IMR-90 (cell line): ENCODE measurements around the gene GPR137.
"Not testable (repeated sequence)": the region's sequence is repeated elsewhere in the genome, so short reads cannot be mapped to it uniquely, and the experiment has no call there.

ENCODE experiments used
- BHLHE40 ChIP-seq: fragments of 150-350 bp; IDR thresholded peaks from 2 replicates; pipeline ENCODE4 v1.6.1; 2016; ENCODE audit warnings: mild to moderate bottlenecking, low read depth, low read length
- CHD1 ChIP-seq: IDR thresholded peaks from 2 replicates; pipeline ENCODE4 v1.6.1; 2012; ENCODE audit warnings: low read depth, low read length, improper control_type of control experiment
- MAFK ChIP-seq: IDR thresholded peaks from 2 replicates; pipeline ENCODE4 v1.6.1; 2012; ENCODE audit warnings: low read depth, low read length, improper control_type of control experiment
- MAZ ChIP-seq: IDR thresholded peaks from 2 replicates; pipeline ENCODE4 v1.6.1; 2012; ENCODE audit warnings: low read depth, mild to moderate bottlenecking, low read length, improper control_type of control experiment, moderate library complexity, borderline replicate concordance
- MXI1 ChIP-seq: IDR thresholded peaks from 2 replicates; pipeline ENCODE4 v1.6.1; 2012; ENCODE audit warnings: low read depth, mild to moderate bottlenecking, low read length, moderate library complexity, borderline replicate concordance
- NFE2L2 ChIP-seq: fragments of 150-350 bp; IDR thresholded peaks from 2 replicates; pipeline ENCODE4 v1.6.1; 2016; ENCODE audit warnings: low read depth, mild to moderate bottlenecking, low read length
- POLR2A ChIP-seq: IDR thresholded peaks from 2 replicates; pipeline ENCODE4 v1.6.1; 2012; ENCODE audit warnings: mild to moderate bottlenecking, low read depth, low read length
- RAD21 ChIP-seq: IDR thresholded peaks from 2 replicates; pipeline ENCODE4 v1.6.1; 2012; ENCODE audit warnings: low read length, improper control_type of control experiment
- RFX5 ChIP-seq: IDR thresholded peaks from 2 replicates; pipeline ENCODE4 v1.8.0; 2012; ENCODE audit warnings: low read depth, mild to moderate bottlenecking, low read length, moderate library complexity
- SMC3 ChIP-seq: fragments of 150-350 bp; IDR thresholded peaks from 2 replicates; pipeline ENCODE4 v1.6.1; 2016; ENCODE audit warnings: low read depth, mild to moderate bottlenecking, antibody characterized with exemption, low read length, moderate library complexity
- TF ChIP-seq, protein P1 (sequence below): conservative IDR thresholded peaks from 2 replicates; pipeline ENCODE4 v1.5.1; 2012; ENCODE audit warnings: mild to moderate bottlenecking, low read depth, low read length, improper control_type of control experiment
- TF ChIP-seq, protein P2 (sequence below): fragments of 150-350 bp; IDR thresholded peaks from 2 replicates; pipeline ENCODE4 v1.6.1; 2017; ENCODE audit warnings: mild to moderate bottlenecking, antibody characterized with exemption, low read length, low read depth

DNA sequence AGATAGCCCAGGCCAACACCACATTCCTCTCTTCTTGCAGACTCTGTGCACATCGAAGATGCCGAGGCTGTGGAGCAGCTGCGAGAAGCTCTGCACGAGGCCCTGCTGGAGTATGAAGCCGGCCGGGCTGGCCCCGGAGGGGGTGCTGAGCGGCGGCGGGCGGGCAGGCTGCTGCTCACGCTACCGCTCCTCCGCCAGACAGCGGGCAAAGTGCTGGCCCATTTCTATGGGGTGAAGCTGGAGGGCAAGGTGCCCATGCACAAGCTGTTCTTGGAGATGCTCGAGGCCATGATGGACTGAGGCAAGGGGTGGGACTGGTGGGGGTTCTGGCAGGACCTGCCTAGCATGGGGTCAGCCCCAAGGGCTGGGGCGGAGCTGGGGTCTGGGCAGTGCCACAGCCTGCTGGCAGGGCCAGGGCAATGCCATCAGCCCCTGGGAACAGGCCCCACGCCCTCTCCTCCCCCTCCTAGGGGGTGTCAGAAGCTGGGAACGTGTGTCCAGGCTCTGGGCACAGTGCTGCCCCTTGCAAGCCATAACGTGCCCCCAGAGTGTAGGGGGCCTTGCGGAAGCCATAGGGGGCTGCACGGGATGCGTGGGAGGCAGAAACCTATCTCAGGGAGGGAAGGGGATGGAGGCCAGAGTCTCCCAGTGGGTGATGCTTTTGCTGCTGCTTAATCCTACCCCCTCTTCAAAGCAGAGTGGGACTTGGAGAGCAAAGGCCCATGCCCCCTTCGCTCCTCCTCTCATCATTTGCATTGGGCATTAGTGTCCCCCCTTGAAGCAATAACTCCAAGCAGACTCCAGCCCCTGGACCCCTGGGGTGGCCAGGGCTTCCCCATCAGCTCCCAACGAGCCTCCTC lies 30.2 kb downstream of the GPR137 start:
- TF ChIP-seq, protein P1, sequence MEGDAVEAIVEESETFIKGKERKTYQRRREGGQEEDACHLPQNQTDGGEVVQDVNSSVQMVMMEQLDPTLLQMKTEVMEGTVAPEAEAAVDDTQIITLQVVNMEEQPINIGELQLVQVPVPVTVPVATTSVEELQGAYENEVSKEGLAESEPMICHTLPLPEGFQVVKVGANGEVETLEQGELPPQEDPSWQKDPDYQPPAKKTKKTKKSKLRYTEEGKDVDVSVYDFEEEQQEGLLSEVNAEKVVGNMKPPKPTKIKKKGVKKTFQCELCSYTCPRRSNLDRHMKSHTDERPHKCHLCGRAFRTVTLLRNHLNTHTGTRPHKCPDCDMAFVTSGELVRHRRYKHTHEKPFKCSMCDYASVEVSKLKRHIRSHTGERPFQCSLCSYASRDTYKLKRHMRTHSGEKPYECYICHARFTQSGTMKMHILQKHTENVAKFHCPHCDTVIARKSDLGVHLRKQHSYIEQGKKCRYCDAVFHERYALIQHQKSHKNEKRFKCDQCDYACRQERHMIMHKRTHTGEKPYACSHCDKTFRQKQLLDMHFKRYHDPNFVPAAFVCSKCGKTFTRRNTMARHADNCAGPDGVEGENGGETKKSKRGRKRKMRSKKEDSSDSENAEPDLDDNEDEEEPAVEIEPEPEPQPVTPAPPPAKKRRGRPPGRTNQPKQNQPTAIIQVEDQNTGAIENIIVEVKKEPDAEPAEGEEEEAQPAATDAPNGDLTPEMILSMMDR: not testable (repeated sequence)
- TF ChIP-seq POLR2A, RFX5, MAFK, MAZ, SMC3, NFE2L2, CHD1, MXI1, BHLHE40, RAD21: not testable (repeated sequence)
- TF ChIP-seq, protein P2, sequence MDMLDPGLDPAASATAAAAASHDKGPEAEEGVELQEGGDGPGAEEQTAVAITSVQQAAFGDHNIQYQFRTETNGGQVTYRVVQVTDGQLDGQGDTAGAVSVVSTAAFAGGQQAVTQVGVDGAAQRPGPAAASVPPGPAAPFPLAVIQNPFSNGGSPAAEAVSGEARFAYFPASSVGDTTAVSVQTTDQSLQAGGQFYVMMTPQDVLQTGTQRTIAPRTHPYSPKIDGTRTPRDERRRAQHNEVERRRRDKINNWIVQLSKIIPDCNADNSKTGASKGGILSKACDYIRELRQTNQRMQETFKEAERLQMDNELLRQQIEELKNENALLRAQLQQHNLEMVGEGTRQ: not testable (repeated sequence)
